DOHH2 (cell line): ENCODE results near the gene EID2B.

Experiments used
- CTCF ChIP-seq: fragments of 200-600 bp; sonication (generic); IDR thresholded peaks from one replicate; pipeline ENCODE4 v1.5.1; 2014; ENCODE audit warnings: antibody characterized with exemption, mild to moderate bottlenecking, low read depth, low read length; ENCODE audit not compliant: poor library complexity, severe bottlenecking
- EZH2phosphoT487 ChIP-seq: fragments of 200-600 bp; sonication (generic); IDR thresholded peaks from 2 replicates; pipeline ENCODE4 v1.6.1; 2017; ENCODE audit warnings: borderline replicate concordance, mild to moderate bottlenecking, antibody characterized with exemption, low read length, moderate library complexity, mixed read lengths

DNA sequence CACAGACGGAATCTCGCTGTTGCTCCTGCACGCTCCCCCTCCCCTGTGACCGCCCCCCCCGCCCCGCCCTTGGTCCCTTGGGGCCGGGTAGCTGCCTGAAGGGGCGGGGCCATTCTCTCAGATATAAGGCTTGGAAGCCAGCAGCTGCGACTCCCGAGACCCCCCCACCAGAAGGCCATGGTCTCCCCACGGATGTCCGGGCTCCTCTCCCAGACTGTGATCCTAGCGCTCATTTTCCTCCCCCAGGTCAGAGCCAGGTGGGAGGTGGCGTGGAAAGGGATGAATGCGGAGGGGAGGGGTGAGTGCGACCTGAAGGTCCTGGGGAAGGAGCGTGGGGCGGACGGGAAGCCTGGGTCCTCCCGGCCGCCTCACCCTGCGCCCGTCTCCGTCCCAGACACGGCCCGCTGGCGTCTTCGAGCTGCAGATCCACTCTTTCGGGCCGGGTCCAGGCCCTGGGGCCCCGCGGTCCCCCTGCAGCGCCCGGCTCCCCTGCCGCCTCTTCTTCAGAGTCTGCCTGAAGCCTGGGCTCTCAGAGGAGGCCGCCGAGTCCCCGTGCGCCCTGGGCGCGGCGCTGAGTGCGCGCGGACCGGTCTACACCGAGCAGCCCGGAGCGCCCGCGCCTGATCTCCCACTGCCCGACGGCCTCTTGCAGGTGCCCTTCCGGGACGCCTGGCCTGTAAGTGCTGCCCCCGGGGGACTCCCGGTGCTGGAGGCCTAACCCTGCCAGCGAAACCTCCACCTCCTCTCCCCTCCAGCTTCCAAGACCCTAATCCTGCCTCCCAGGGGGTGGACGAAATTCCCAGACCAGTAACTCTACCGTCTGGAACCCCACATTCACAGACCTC lies 33.6 kb downstream of the EID2B start, which contains the start of gene DLL3:
- TF ChIP-seq CTCF (no peak), EZH2phosphoT487 (no peak)
